ENCODE data around the gene FAM169A. TPM values are rescaled to one million over a fixed set of nuclear protein-coding genes. Genes with fewer than 3 reads are reported as not detected.

Gene FAM169A
- total and polyA plus RNA-seq, 10 of the 15 experiments (the other 5 are each of a cell fraction or from before 2014, with no cell fraction given): 0.37 to 15.4 (median 4.7) TPM

GRCh38 chr5:74765201-74765600, 101.0 kb downstream of the FAM169A start:
- in situ Hi-C loops (cut with MboI): no loop called here
- Histone ChIP-seq H3K27me3 (replicated peaks in 1 of 2; ENCODE audit: control insufficient read depth in 2 of 2, insufficient read depth in 2 of 2, low read length in 1 of 2) (no peaks in the 10 kb centered on the region), H3K79me2 (ENCODE audit: control insufficient read depth, insufficient read depth, low read length) (peaks cover 38% of the 10 kb centered on the region), H4K20me1 (ENCODE audit: control insufficient read depth, insufficient read depth) (no peaks in the 10 kb centered on the region), H3K9ac (ENCODE audit: control insufficient read depth, insufficient read depth, low read length) (no peak overlapping the region), H2AFZ (ENCODE audit: control insufficient read depth, low read depth, low read length) (no peak overlapping the region), H3K4me2 (ENCODE audit: control insufficient read depth, insufficient read depth) (peak overlapping the region; percentile 66), H3K4me3 (peak overlapping the region; percentile 40; the same call in 1 of the 2 replicates), H3K4me1 (ENCODE audit: control insufficient read depth, insufficient read depth, low read length) (peaks cover 15% of the 10 kb centered on the region), H3K27ac (ENCODE audit: control insufficient read depth, insufficient read depth) (no peak overlapping the region), H3K9me3 (replicated peaks; ENCODE audit: control insufficient read depth, insufficient read depth, low read length) (no peaks in the 10 kb centered on the region), H3K36me3 (ENCODE audit: control insufficient read depth in 2 of 2, insufficient read depth in 2 of 2, low read length in 1 of 2) (peaks cover 0 to 12% of the 10 kb centered on the region in 2 experiments)
- SMC1A ChIA-PET (ENCODE audit: uncharacterized antibody, unreplicated experiment): no interaction called here
- ATAC-seq: no peak
- RAD21 ChIA-PET (ENCODE audit: unreplicated experiment): no interaction called here
- POLR2A ChIA-PET: interaction anchor here (0.6 kb wide), 1 partner anchor 11 kb away, joined by 3 read pairs; no protein-coding TSS in a partner anchor
- CTCF ChIA-PET: no interaction called here
- no peak for FAIRE-seq
- BruUV-seq (replicated peaks): no TSS peak
- TF ChIP-seq MTA3 (IDR thresholded peaks at IDR 0.05; ENCODE audit: borderline replicate concordance, low read length): no peak
- TF ChIP-seq MYC (IDR thresholded peaks at IDR 0.05; ENCODE audit: insufficient read depth, insufficient read length, insufficient replicate concordance, low read length, severe bottlenecking): no peak
- no peak for DNase-seq (ENCODE audit: low read depth, low spot score)
- 90% methylated on average over 9 of the region's 9 CpGs for WGBS (ENCODE audit: insufficient coverage, insufficient replicate concordance, low lambda C conversion rate, missing lambda C conversion rate)
- intact Hi-C loops (cut with micrococcal nuclease; ENCODE audit: unreplicated experiment): loop anchor here (5.0 kb wide), 3 partner anchors 152 to 1492 kb away; no protein-coding TSS in a partner anchor

GRCh38 chr5:74763504-74763903, 102.7 kb downstream of the FAM169A start:
- TF ChIP-seq CREB1 (IDR thresholded peaks at IDR 0.05; ENCODE audit: low read depth) (no peak), ATF3 (IDR thresholded peaks at IDR 0.05; ENCODE audit: borderline replicate concordance, extremely low read depth, low read depth, low read length) (no peak), ETV6 (conservative IDR thresholded peaks at IDR 0.05 in 1 of 2, IDR thresholded peaks at IDR 0.05 in 1 of 2; ENCODE audit: borderline replicate concordance in 1 of 2, low read depth in 1 of 2) (no peak), ZNF592 (IDR thresholded peaks at IDR 0.05) (no peak)
- Histone ChIP-seq H3K36me3 (ENCODE audit: control insufficient read depth in 2 of 2, insufficient read depth in 2 of 2, low read length in 1 of 2) (peaks cover 0 to 4% of the 10 kb centered on the region in 2 experiments; a peak in 2 of 4 replicates), H3K79me2 (ENCODE audit: control insufficient read depth, insufficient read depth, low read length) (peaks cover 37% of the 10 kb centered on the region), H3K4me1 (ENCODE audit: control insufficient read depth, insufficient read depth, low read length) (peaks cover 14% of the 10 kb centered on the region), H3K9me3 (replicated peaks; ENCODE audit: control insufficient read depth, insufficient read depth, low read length) (no peaks in the 10 kb centered on the region), H2AFZ (ENCODE audit: control insufficient read depth, low read depth, low read length) (no peak overlapping the region), H4K20me1 (ENCODE audit: control insufficient read depth, insufficient read depth) (no peaks in the 10 kb centered on the region), H3K9ac (ENCODE audit: control insufficient read depth, insufficient read depth, low read length) (no peak overlapping the region), H3K4me3 (no peak overlapping the region), H3K4me2 (ENCODE audit: control insufficient read depth, insufficient read depth) (no peak overlapping the region; the same call in 1 of the 2 replicates), H3K27me3 (replicated peaks in 1 of 2; ENCODE audit: control insufficient read depth in 2 of 2, insufficient read depth in 2 of 2, low read length in 1 of 2) (no peaks in the 10 kb centered on the region), H3K27ac (ENCODE audit: control insufficient read depth, insufficient read depth) (no peak overlapping the region)
- ChIA-PET SMC1A (ENCODE audit: uncharacterized antibody, unreplicated experiment) (interaction anchor here (0.7 to 1.8 kb wide), 2 partner anchors 10 to 81 kb away, joined by 4 read pairs; no protein-coding TSS in a partner anchor), POLR2A (interaction anchor here (0.5 kb wide), 1 partner anchor 8 kb away, joined by 3 read pairs; no protein-coding TSS in a partner anchor), RAD21 (ENCODE audit: unreplicated experiment) (interaction anchor here (0.5 kb wide), 1 partner anchor 882 kb away, joined by 3 read pairs; no protein-coding TSS in a partner anchor), CTCF (interaction anchor here (0.7 to 1.4 kb wide), 3 partner anchors 12 to 78 kb away, joined by 3 to 4 read pairs (median 4); no protein-coding TSS in a partner anchor)
- FAIRE-seq (no peak), DNase-seq (ENCODE audit: low read depth, low spot score) (no peak), ATAC-seq (no peak)
- no TSS peak for BruUV-seq (replicated peaks)
- intact Hi-C loops (cut with micrococcal nuclease; ENCODE audit: unreplicated experiment) (no loop called here), in situ Hi-C loops (cut with MboI) (no loop called here)
